ENCODE data around the gene VWC2.

- TF ChIP-seq CTCF (IDR thresholded peaks at IDR 0.05) (no peak), REST (IDR thresholded peaks at IDR 0.05; ENCODE audit: low read depth, low read length) (no peak), EP300 (IDR thresholded peaks at IDR 0.05; ENCODE audit: borderline replicate concordance in 1 of 2, low read depth in 1 of 2, low read length in 1 of 2) (no peak), MEF2A (IDR thresholded peaks at IDR 0.05; ENCODE audit: borderline replicate concordance, low read depth) (no peak), POLR2AphosphoS5 (IDR thresholded peaks at IDR 0.05; ENCODE audit: low read depth, low read length) (no peak), CHD2 (IDR thresholded peaks at IDR 0.05; ENCODE audit: low read length, partially characterized antibody) (no peak)
These were observed at the start of gene VWC2 for GRCh38 chr7:49773218-49773935.
